NOMO-1 (cell line): ENCODE data around the gene ATP1A2.

Experiments
- DNase-seq, 2 experiments: peaks; one replicate each; lab custom pipeline; 2025; ENCODE audit not compliant: unreplicated experiment in 2 of 2; lab: John Stamatoyannopoulos, UW

Gene ATP1A2

GRCh38 chr1:160139840-160140239, 24.3 kb downstream of the ATP1A2 start:
- no peak for DNase-seq

- peak; percentile 79 to 86 for DNase-seq
Measured at GRCh38 chr1:160143695-160144094, 28.1 kb downstream of the ATP1A2 start.

- no peak for DNase-seq
Measured at GRCh38 chr1:160144921-160145320, 29.4 kb downstream of the ATP1A2 start.

GRCh38 chr1:160146107-160146506, 30.5 kb downstream of the ATP1A2 start:
- no peak for DNase-seq

GRCh38 chr1:160148121-160148520, 32.6 kb downstream of the ATP1A2 start:
- DNase-seq: no peak

- peak in 1 of 2 experiments; percentile 23 for DNase-seq
Measured at GRCh38 chr1:160149233-160149632, 33.7 kb downstream of the ATP1A2 start.

- no peak for DNase-seq
Measured at GRCh38 chr1:160149716-160150115, 34.2 kb downstream of the ATP1A2 start.

GRCh38 chr1:160151303-160151702, 35.7 kb downstream of the ATP1A2 start, which contains the start of gene ATP1A4:
ATP1A4 (plus strand) TSS chr1:160151603; CDS start chr1:160152041, 438 bp downstream.
- no peak for DNase-seq

- DNase-seq: peak in 1 of 2 experiments; percentile 13
Measured at GRCh38 chr1:160154790-160155189, 39.2 kb downstream of the ATP1A2 start.

- no peak for DNase-seq
Measured at GRCh38 chr1:160156361-160156760, 40.8 kb downstream of the ATP1A2 start.

GRCh38 chr1:160157174-160157573, 41.6 kb downstream of the ATP1A2 start:
- DNase-seq: no peak

- no peak for DNase-seq
Measured at GRCh38 chr1:160158031-160158430, 42.5 kb downstream of the ATP1A2 start.

GRCh38 chr1:160158534-160158933, 43.0 kb downstream of the ATP1A2 start:
- DNase-seq: no peak

GRCh38 chr1:160159846-160160245, 44.3 kb downstream of the ATP1A2 start:
- no peak for DNase-seq

- peak in 1 of 2 experiments; percentile 4 for DNase-seq
Measured at GRCh38 chr1:160161965-160162705, 46.6 kb downstream of the ATP1A2 start.

GRCh38 chr1:160162931-160163330, 47.4 kb downstream of the ATP1A2 start:
- DNase-seq: peak in 1 of 2 experiments; percentile 15

- DNase-seq: no peak
Measured at GRCh38 chr1:160163615-160164014, 48.1 kb downstream of the ATP1A2 start.

GRCh38 chr1:160164121-160164520, 48.6 kb downstream of the ATP1A2 start:
- no peak for DNase-seq

- DNase-seq: peak in 1 of 2 experiments; percentile 68
Measured at GRCh38 chr1:160166166-160166868, 50.8 kb downstream of the ATP1A2 start.

- no peak for DNase-seq
Measured at GRCh38 chr1:160167056-160167455, 51.5 kb downstream of the ATP1A2 start.

GRCh38 chr1:160167580-160167979, 52.0 kb downstream of the ATP1A2 start:
- DNase-seq: no peak

- no peak for DNase-seq
Measured at GRCh38 chr1:160168016-160168415, 52.5 kb downstream of the ATP1A2 start.
